Gastroesophageal sphincter (tissue), 4 donors: ENCODE data around the gene DNAH8. TPM values are rescaled to one million over a fixed set of nuclear protein-coding genes. Genes with fewer than 3 reads are reported as not detected.

Source experiments
- ATAC-seq: fragments of 150-250 bp; one replicate; pipeline ENCODE4 v1.9.1; 2016; ENCODE audit warnings: mild to moderate bottlenecking, moderate library complexity
- H3K27ac ChIP-seq, 4 donors: fragments of 200-600 bp; sonication (generic) in 3 of 4; 1 replicate in 3 of 4; 2 replicates in 1 of 4; pipeline ENCODE4 v1.5.1; 2016 to 2019
- H3K27me3 ChIP-seq: fragments of 200-600 bp; sonication (generic); one replicate; pipeline ENCODE4 v1.5.1; 2019
- H3K36me3 ChIP-seq, 2 donors: fragments of 200-600 bp; sonication (generic); one replicate each; pipeline ENCODE4 v1.5.1; 2019; ENCODE audit warnings: control low read depth in 1 of 2
- H3K4me1 ChIP-seq, 3 donors: fragments of 200-600 bp; sonication (generic); 1 replicate in 2 of 3; 2 replicates in 1 of 3; pipeline ENCODE4 v1.5.1; 2016 to 2019; ENCODE audit warnings: control low read depth in 2 of 3
- H3K4me3 ChIP-seq, 2 donors: fragments of 200-600 bp; sonication (generic); one replicate each; pipeline ENCODE4 v1.5.1; 2019; ENCODE audit warnings: mild to moderate bottlenecking in 1 of 2, moderate library complexity in 1 of 2
- H3K9me3 ChIP-seq, 3 donors: fragments of 200-600 bp; sonication (generic); one replicate each; pipeline ENCODE4 v1.5.1; 2017 to 2019; ENCODE audit warnings: control low read depth in 2 of 3
- EP300 ChIP-seq: sonication (generic); formaldehyde crosslinking; IDR thresholded peaks from one replicate; pipeline ENCODE4 v1.6.1; 2017; ENCODE audit warnings: antibody characterized with exemption, mild to moderate bottlenecking
- POLR2A ChIP-seq, 2 donors: fragments of 450-650 bp; IDR thresholded peaks; one replicate each; pipeline ENCODE4 v1.6.1; 2017; ENCODE audit warnings: antibody characterized with exemption in 2 of 2, mild to moderate bottlenecking in 2 of 2, moderate library complexity in 1 of 2
- POLR2AphosphoS5 ChIP-seq: sonication (generic); formaldehyde crosslinking; IDR thresholded peaks from one replicate; pipeline ENCODE4 v1.6.1; 2017; ENCODE audit warnings: antibody characterized with exemption
- WGBS, 2 donors: methylation state at CpG; one replicate each; pipeline ENCODE4 v1.1.5; 2018; ENCODE audit warnings: low coverage in 1 of 2; 5-methylcytosine and 5-hydroxymethylcytosine counted together
- total RNA-seq, 4 donors: library from RNA; depleted of rRNA; stranded (reverse); fragments of >200 nt; gene quantifications; one replicate each; pipeline ENCODE4 v1.1.0, GENCODE V29; 2016
- TF ChIP-seq, protein P1 (sequence below), 4 experiments: fragments of 200-600 bp in 2 of 4; fragments of 450-650 bp in 2 of 4; sonication (generic) in 1 of 4; IDR thresholded peaks; one replicate each; pipeline ENCODE4 v1.5.1; 2017 to 2019; ENCODE audit warnings: antibody characterized with exemption in 4 of 4, mild to moderate bottlenecking in 2 of 4, moderate library complexity in 2 of 4

Gene DNAH8
- total RNA-seq, 4 donors from 2014 or later: not detected

DNA sequence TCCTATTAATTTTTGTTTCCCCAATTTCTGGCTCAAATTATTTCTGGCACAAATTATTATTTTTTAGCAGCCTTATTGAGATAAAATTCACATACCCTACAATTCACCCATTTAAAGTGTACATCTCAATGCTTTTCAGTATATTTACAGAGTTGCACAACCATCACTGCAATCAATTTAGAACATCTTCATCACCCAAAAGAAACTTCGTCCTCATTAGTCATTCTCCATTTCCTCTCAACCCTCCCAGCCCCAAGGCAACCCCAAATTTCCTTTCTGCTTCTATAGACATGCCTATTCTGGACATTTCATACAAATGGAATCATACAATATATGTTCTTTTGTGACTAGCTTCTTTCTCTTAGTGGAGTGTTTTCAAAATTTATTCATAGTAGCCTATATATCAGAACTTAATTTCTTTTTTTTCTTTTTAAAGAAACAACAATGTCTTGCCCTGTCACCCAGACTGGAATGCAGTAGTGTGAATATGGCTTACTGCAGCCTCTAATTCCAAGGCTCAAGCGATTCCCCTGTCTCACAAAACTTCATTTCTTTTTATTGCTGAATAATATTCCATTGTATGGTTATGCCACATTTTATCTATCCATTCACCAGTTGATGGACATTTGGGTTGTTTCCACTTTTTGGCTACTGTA lies 84.5 kb downstream of the DNAH8 start:
- H3K36me3 ChIP-seq: no peaks in the 10 kb centered on the region
- H3K4me3 ChIP-seq: no peak overlapping the region
- no peak for TF ChIP-seq POLR2A (IDR thresholded peaks at IDR 0.05)
- TF ChIP-seq, protein P1, sequence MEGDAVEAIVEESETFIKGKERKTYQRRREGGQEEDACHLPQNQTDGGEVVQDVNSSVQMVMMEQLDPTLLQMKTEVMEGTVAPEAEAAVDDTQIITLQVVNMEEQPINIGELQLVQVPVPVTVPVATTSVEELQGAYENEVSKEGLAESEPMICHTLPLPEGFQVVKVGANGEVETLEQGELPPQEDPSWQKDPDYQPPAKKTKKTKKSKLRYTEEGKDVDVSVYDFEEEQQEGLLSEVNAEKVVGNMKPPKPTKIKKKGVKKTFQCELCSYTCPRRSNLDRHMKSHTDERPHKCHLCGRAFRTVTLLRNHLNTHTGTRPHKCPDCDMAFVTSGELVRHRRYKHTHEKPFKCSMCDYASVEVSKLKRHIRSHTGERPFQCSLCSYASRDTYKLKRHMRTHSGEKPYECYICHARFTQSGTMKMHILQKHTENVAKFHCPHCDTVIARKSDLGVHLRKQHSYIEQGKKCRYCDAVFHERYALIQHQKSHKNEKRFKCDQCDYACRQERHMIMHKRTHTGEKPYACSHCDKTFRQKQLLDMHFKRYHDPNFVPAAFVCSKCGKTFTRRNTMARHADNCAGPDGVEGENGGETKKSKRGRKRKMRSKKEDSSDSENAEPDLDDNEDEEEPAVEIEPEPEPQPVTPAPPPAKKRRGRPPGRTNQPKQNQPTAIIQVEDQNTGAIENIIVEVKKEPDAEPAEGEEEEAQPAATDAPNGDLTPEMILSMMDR (IDR thresholded peaks at IDR 0.05): no peak
- TF ChIP-seq POLR2AphosphoS5: no peak
- no peak for TF ChIP-seq EP300
- H3K27me3 ChIP-seq: peaks cover 47% of the 10 kb centered on the region
- WGBS, 2 donors: 17 to 69% methylated on average over 2 of the region's 2 CpGs
- H3K4me1 ChIP-seq: no peaks in the 10 kb centered on the region
- ATAC-seq: no peak
- H3K9me3 ChIP-seq: no peaks in the 10 kb centered on the region
- no peak overlapping the region for H3K27ac ChIP-seq

GRCh38 chr6:38801305-38801704 lies 86.2 kb downstream of the DNAH8 start:
- ATAC-seq: no peak
- Histone ChIP-seq H3K36me3 (no peaks in the 10 kb centered on the region), H3K27me3 (peaks cover 62% of the 10 kb centered on the region), H3K9me3 (no peaks in the 10 kb centered on the region), H3K4me3 (no peak overlapping the region), H3K27ac (no peak overlapping the region), H3K4me1 (no peaks in the 10 kb centered on the region)
- WGBS, 2 donors: 43 to 52% methylated on average over 3 to 4 of the region's 4 CpGs
- TF ChIP-seq, protein P1 (IDR thresholded peaks at IDR 0.05): no peak
- TF ChIP-seq POLR2AphosphoS5 (no peak), EP300 (no peak), POLR2A (IDR thresholded peaks at IDR 0.05) (no peak)

- no peaks in the 10 kb centered on the region for H3K36me3 ChIP-seq
- no peak overlapping the region for H3K27ac ChIP-seq
- no peak overlapping the region for H3K4me3 ChIP-seq
- peaks cover 66% of the 10 kb centered on the region for H3K27me3 ChIP-seq
- no peaks in the 10 kb centered on the region for H3K9me3 ChIP-seq
- TF ChIP-seq POLR2AphosphoS5 (no peak), POLR2A (IDR thresholded peaks at IDR 0.05) (no peak), EP300 (no peak)
- TF ChIP-seq, protein P1 (IDR thresholded peaks at IDR 0.05): no peak
- no peaks in the 10 kb centered on the region for H3K4me1 ChIP-seq
- no peak for ATAC-seq
Observed at GRCh38 chr6:38802497-38802896, 87.4 kb downstream of the DNAH8 start.

DNA sequence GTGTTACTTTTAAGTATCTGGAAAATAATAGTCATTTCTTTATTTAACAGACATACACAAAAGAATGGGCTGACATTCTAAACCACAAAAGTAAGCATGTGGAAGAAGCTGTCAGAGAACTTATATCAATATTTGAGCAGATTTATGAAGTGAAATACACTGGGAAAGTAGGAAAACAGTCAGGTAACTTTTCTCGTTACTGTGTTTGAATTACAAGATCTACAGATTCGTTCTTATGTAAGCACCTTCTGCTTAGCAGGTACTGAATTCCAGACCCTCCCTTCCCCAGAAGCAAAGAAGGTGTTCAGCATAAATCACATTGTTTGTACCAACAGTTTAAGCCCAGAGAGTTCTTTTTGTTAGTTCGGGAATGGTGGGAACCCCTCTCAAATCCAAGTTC lies 88.0 kb downstream of the DNAH8 start:
- Histone ChIP-seq H3K27me3 (peaks cover 61% of the 10 kb centered on the region), H3K27ac (no peak overlapping the region), H3K4me1 (no peaks in the 10 kb centered on the region), H3K4me3 (no peak overlapping the region), H3K36me3 (no peaks in the 10 kb centered on the region), H3K9me3 (no peaks in the 10 kb centered on the region)
- TF ChIP-seq POLR2AphosphoS5 (no peak), POLR2A (IDR thresholded peaks at IDR 0.05) (no peak), EP300 (no peak)
- TF ChIP-seq, protein P1 (IDR thresholded peaks at IDR 0.05): no peak
- ATAC-seq: no peak
- 66 to 78% methylated on average over 3 of the region's 3 CpGs for WGBS, 2 donors

DNA sequence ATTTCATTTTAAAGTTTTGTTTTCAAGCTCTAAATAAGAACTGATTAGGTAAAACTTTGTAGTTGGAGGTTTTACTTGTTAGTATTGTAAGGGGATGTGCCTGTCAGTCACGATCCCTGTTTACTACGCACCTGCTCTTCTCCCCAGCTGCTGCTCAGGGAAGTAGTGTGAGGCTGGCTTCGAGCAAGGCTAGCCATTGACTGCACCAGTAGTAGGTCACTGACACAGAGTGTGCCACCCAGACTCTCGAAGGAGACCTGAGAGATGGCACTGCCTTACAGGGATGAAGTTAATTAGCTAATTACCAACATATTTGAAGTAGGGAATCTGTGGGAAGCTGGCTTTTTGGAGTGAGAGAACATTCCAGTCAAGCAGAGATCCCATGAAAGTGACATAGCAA lies 89.2 kb downstream of the DNAH8 start:
- no peak overlapping the region for H3K27ac ChIP-seq
- H3K27me3 ChIP-seq: peaks cover 55% of the 10 kb centered on the region
- H3K4me1 ChIP-seq: no peaks in the 10 kb centered on the region
- H3K9me3 ChIP-seq: no peaks in the 10 kb centered on the region
- ATAC-seq: no peak
- WGBS, 2 donors: 43 to 67% methylated on average over 1 to 3 of the region's 4 CpGs
- TF ChIP-seq POLR2A (IDR thresholded peaks at IDR 0.05): no peak
- TF ChIP-seq EP300: no peak
- TF ChIP-seq, protein P1 (IDR thresholded peaks at IDR 0.05): no peak
- TF ChIP-seq POLR2AphosphoS5: no peak
- no peak overlapping the region for H3K4me3 ChIP-seq
- H3K36me3 ChIP-seq: no peaks in the 10 kb centered on the region
